ENCODE measurements around the gene LIFR.

The LIFR gene

GRCh38 chr5:38497946-38498345 lies 58.5 kb downstream of the LIFR start:
- H3K4me3 ChIP-seq (ENCODE audit: control insufficient read depth, low read depth, low read length): no peak overlapping the region
- TF ChIP-seq, protein P1, sequence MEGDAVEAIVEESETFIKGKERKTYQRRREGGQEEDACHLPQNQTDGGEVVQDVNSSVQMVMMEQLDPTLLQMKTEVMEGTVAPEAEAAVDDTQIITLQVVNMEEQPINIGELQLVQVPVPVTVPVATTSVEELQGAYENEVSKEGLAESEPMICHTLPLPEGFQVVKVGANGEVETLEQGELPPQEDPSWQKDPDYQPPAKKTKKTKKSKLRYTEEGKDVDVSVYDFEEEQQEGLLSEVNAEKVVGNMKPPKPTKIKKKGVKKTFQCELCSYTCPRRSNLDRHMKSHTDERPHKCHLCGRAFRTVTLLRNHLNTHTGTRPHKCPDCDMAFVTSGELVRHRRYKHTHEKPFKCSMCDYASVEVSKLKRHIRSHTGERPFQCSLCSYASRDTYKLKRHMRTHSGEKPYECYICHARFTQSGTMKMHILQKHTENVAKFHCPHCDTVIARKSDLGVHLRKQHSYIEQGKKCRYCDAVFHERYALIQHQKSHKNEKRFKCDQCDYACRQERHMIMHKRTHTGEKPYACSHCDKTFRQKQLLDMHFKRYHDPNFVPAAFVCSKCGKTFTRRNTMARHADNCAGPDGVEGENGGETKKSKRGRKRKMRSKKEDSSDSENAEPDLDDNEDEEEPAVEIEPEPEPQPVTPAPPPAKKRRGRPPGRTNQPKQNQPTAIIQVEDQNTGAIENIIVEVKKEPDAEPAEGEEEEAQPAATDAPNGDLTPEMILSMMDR (IDR thresholded peaks at IDR 0.05; ENCODE audit: control insufficient read depth, insufficient read depth, low read depth, low read length, missing control alignments): peak; percentile 24
- no peak for DNase-seq (ENCODE audit: low read depth)

- TF ChIP-seq, protein P1 (IDR thresholded peaks at IDR 0.05; ENCODE audit: control insufficient read depth, insufficient read depth, low read depth, low read length, missing control alignments): no peak
Measured at GRCh38 chr5:38494763-38495162, 61.7 kb downstream of the LIFR start.

GRCh38 chr5:38494175-38494574 lies 62.3 kb downstream of the LIFR start:
- DNase-seq (ENCODE audit: low read depth): no peak
- H3K4me3 ChIP-seq (ENCODE audit: control insufficient read depth, low read depth, low read length): no peak overlapping the region
- TF ChIP-seq, protein P1 (IDR thresholded peaks at IDR 0.05; ENCODE audit: control insufficient read depth, insufficient read depth, low read depth, low read length, missing control alignments): no peak

More at GRCh38 chr5:38494763-38495162, 61.7 kb downstream of the LIFR start:
- no peak overlapping the region for H3K4me3 ChIP-seq (ENCODE audit: control insufficient read depth, low read depth, low read length)
- DNase-seq (ENCODE audit: low read depth): no peak

- no peak for DNase-seq (ENCODE audit: low read depth)
- H3K4me3 ChIP-seq (ENCODE audit: control insufficient read depth, low read depth, low read length): no peak overlapping the region
- TF ChIP-seq, protein P1 (IDR thresholded peaks at IDR 0.05; ENCODE audit: control insufficient read depth, insufficient read depth, low read depth, low read length, missing control alignments): no peak
Measured at GRCh38 chr5:38483805-38484398, 72.5 kb downstream of the LIFR start.

- H3K4me3 ChIP-seq (ENCODE audit: control insufficient read depth, low read depth, low read length): no peak overlapping the region
- TF ChIP-seq, protein P1 (IDR thresholded peaks at IDR 0.05; ENCODE audit: control insufficient read depth, insufficient read depth, low read depth, low read length, missing control alignments): no peak
- no peak for DNase-seq (ENCODE audit: low read depth)
Measured at GRCh38 chr5:38479315-38479904, 77.0 kb downstream of the LIFR start.

DNA sequence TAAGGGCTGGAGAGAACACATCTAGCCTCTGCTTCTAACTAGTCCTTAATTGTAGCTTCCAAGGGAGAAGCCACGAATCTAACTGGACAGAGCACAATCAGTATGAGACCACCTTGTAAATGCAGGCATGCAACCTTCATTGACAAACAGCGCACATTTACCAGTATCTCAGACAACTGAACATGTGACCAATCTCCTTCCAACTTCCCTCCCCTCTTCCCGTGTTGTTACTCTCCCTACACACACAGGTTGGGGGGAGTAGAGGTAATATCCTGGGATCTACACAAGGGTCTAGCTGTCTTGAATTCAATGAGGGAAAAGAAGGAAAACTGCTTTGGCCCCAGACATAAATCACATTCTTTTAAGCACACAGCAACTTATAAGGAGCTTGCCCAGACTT lies 77.6 kb downstream of the LIFR start:
- TF ChIP-seq, protein P1 (IDR thresholded peaks at IDR 0.05; ENCODE audit: control insufficient read depth, insufficient read depth, low read depth, low read length, missing control alignments): no peak
- H3K4me3 ChIP-seq (ENCODE audit: control insufficient read depth, low read depth, low read length): no peak overlapping the region
- no peak for DNase-seq (ENCODE audit: low read depth)
